ENCODE results near the gene PET117.
"Not testable (repeated sequence)": the region's sequence is repeated elsewhere in the genome, so short reads cannot be mapped to it uniquely, and the experiment has no call there.

PET117 gene

DNA sequence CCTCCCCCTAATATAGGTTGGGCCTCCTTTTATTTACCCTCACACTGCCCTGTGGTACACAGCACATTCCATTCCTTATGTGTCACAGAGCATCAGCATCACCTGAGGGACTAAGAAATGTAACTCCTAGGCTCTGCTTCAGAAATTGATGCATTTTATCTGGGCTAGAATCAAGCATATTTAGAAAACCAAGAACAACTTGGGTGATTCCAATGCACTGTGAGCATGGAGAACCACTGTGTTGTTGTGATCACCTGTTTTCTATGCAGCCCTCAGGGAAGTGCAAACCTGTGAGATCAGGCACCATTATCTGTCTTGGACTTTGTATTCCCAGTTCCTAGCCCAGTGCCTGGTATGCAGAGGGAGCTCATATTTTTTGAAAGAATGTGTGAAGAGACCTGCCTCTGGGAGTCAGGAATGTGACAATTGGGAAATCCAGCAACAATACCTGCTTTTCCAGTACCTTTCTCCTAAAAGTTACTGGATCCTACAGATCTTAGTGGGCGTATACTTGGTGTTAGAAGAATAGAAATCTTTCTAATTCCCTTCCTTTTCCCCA is 7.0 kb downstream of the PET117 start:
- H3K4me1 ChIP-seq: peaks cover 9% of the 10 kb centered on the region
- H4K20me1 ChIP-seq: peaks cover 17% of the 10 kb centered on the region; the same call in 1 of the 2 replicates
- no peak for TF ChIP-seq Cebpa-rat (IDR thresholded peaks at IDR 0.05)
- no peak overlapping the region for H3K27ac ChIP-seq
- H3K9ac ChIP-seq: no peak overlapping the region
- H3K9me3 ChIP-seq: no peaks in the 10 kb centered on the region
- no peaks in the 10 kb centered on the region for H3K27me3 ChIP-seq
- no peak overlapping the region for H3K4me3 ChIP-seq
- H3K36me3 ChIP-seq: peaks cover 75% of the 10 kb centered on the region
- no peak overlapping the region for H3K4me2 ChIP-seq

DNA sequence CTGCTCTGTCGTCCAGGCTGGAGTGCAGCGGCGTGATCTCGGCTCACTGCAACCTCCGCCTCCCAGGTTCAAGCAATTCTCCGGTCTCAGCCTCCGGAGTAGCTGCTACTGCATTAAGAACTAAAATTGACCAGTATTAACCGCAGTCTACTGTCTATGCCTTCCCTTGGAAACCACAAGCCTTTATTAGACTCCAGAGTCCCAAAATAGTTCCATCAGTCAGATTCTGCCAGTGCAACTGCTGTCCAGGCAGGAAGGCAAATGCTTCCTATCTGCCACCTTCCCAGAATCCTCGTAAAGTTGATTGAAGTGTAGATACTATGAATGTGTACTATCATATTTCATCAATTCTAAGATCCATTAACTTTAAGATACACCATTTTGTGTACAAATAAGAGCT is 16.7 kb downstream of the PET117 start:
- Histone ChIP-seq H3K4me3 (peak overlapping the region; percentile 47), H4K20me1 (no peaks in the 10 kb centered on the region), H3K27me3 (no peaks in the 10 kb centered on the region), H3K9ac (no peak overlapping the region), H3K9me3 (no peaks in the 10 kb centered on the region), H3K27ac (peak overlapping the region; percentile 28), H3K36me3 (peaks cover 69% of the 10 kb centered on the region), H3K4me1 (peaks cover 39% of the 10 kb centered on the region), H3K4me2 (peak overlapping the region; percentile 74)
- no peak for TF ChIP-seq Cebpa-rat (IDR thresholded peaks at IDR 0.05)

DNA sequence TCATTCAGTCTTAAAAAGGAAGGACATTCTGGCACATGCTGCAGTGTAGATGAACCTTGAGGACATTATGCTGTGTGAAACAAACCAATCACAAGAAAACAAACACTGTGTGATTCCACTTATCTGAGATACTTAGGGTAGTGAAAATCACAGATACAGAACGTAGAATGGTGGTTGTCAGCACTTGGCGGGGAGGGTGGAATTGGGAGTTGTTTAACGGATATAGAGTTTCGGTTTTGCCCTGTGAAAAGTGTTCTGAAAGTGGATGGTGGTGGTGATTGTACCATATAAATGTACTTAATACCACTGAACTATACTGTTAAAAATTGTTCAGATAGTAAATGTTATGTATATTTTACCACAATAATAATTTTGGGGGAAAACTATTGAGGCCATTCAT is 18.4 kb downstream of the PET117 start:
- Histone ChIP-seq H3K9me3 (no peaks in the 10 kb centered on the region), H3K4me2 (no peak overlapping the region), H3K36me3 (peaks cover 69% of the 10 kb centered on the region), H3K27me3 (no peaks in the 10 kb centered on the region), H3K4me1 (peaks cover 39% of the 10 kb centered on the region), H3K9ac (no peak overlapping the region), H3K4me3 (no peak overlapping the region), H3K27ac (no peak overlapping the region), H4K20me1 (no peaks in the 10 kb centered on the region)
- no peak for TF ChIP-seq Cebpa-rat (IDR thresholded peaks at IDR 0.05)

DNA sequence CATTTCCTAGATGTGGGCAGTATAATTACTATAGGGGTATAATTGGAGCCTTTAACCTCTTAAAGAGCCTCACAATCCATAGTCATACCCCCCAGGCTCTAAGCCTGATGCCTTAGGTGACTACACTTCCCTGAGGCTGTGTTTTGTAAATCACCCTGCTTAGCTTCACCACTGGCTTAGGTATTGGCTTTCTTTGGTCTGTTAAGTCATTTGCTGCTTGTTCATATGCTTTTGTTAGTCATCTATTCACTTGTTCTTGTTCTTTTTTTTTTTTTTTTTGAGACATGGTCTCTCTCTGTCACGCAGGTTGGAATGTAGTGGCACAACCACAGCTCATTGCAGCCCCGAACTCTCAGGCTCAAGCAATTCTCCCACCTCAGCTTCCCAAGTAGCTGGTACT is 26.7 kb downstream of the PET117 start:
- Histone ChIP-seq H3K36me3 (peaks cover 83% of the 10 kb centered on the region), H4K20me1 (peaks cover 24% of the 10 kb centered on the region), H3K9me3 (no peaks in the 10 kb centered on the region), H3K4me1 (peaks cover 33% of the 10 kb centered on the region), H3K9ac (no peak overlapping the region), H3K27me3 (no peaks in the 10 kb centered on the region), H3K4me2 (peak overlapping the region; percentile 78), H3K27ac (no peak overlapping the region), H3K4me3 (no peak overlapping the region)
- no peak for TF ChIP-seq Cebpa-rat (IDR thresholded peaks at IDR 0.05)

DNA sequence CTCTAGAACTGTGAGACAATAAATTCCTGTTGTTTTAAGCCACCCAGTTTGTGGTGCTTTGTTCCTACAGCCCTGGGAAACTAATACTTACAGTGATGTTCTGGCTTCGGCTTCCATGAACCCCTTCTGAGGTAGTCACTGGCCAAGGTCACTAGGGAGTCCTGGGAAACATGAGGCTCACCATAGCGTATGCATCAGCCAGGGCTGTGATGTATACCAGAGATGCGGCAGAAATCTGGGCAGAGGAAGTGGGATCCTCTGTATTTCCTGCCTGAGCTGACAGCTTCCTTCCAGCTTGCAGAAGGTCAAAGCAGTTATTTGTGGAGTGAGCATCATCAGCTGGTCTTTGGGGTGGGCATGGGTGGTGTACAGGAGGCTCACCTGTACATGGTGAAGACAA is 27.9 kb downstream of the PET117 start:
- H3K27ac ChIP-seq: peak overlapping the region; percentile 52
- H3K4me2 ChIP-seq: peak overlapping the region; percentile 78
- no peak for TF ChIP-seq Cebpa-rat (IDR thresholded peaks at IDR 0.05)

DNA sequence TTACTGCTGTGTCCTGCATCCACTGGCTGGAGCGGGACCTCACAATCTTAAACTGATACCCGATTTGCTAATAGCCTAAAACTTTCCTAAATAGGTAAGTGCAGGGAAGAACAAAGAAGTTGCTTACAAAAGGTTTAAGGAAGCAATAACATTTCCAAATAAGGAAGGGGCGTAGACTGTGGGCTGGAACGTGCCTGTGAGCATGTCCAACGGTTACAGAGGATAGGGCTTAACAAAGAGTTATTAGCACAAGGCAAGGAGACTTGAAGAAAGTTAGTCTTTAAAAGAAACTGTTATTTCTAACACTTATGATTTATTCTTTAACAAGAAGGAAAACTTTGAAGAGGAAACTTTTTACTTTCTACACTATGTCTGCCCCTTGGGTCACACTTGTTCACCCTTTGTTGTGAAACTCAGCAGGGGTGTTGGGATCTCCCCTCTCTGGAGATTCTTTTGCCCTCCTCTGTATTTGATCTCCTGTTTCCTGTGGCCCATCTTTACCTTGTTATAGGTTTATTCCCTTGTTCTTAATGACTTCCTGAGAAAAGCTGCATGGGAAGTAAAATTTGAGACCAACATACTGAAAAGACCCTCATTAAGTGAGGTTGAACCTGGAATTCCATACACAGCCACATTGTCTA is 28.7 kb downstream of the PET117 start:
- Histone ChIP-seq H3K4me2 (peak overlapping the region; percentile 78), H4K20me1 (peaks cover 24% of the 10 kb centered on the region), H3K9me3 (no peaks in the 10 kb centered on the region), H3K4me3 (no peak overlapping the region), H3K4me1 (peaks cover 33% of the 10 kb centered on the region), H3K9ac (no peak overlapping the region), H3K27me3 (no peaks in the 10 kb centered on the region), H3K36me3 (peaks cover 84% of the 10 kb centered on the region), H3K27ac (no peak overlapping the region)
- TF ChIP-seq Cebpa-rat (IDR thresholded peaks at IDR 0.05): no peak

More for the DNA sequence above, 27.9 kb downstream of the PET117 start:
- H4K20me1 ChIP-seq: peaks cover 24% of the 10 kb centered on the region
- H3K9ac ChIP-seq: peak overlapping the region; percentile 57
- H3K27me3 ChIP-seq: no peaks in the 10 kb centered on the region
- H3K4me3 ChIP-seq: no peak overlapping the region
- peaks cover 84% of the 10 kb centered on the region for H3K36me3 ChIP-seq
- H3K9me3 ChIP-seq: no peaks in the 10 kb centered on the region
- H3K4me1 ChIP-seq: peaks cover 33% of the 10 kb centered on the region

DNA sequence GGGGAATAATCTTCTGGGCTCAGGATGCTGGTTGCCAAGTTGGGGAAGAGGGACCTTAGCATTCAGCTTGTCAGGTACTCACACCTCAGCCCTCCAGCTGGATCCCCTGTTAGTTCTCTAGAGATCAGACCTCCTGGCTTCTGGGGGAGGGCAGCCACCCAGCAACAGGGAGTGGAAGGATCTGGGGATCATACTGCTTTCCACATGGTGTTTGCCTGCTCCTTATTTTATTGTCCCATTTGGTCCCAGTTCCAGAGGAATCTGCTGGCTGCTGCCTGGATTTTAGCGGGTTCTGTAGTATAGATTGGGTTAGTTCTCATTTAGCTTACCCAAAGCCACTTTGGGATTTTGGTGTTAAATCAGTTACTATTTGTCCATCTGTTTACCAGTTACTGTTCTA is 29.3 kb downstream of the PET117 start:
- peaks cover 33% of the 10 kb centered on the region for H3K4me1 ChIP-seq
- H3K4me2 ChIP-seq: peak overlapping the region; percentile 78; the same call in 1 of the 2 replicates
- no peaks in the 10 kb centered on the region for H3K27me3 ChIP-seq
- H3K27ac ChIP-seq: no peak overlapping the region
- no peaks in the 10 kb centered on the region for H3K9me3 ChIP-seq
- H3K9ac ChIP-seq: no peak overlapping the region
- peaks cover 24% of the 10 kb centered on the region for H4K20me1 ChIP-seq
- no peak for TF ChIP-seq Cebpa-rat (IDR thresholded peaks at IDR 0.05)
- no peak overlapping the region for H3K4me3 ChIP-seq
- H3K36me3 ChIP-seq: peaks cover 83% of the 10 kb centered on the region

DNA sequence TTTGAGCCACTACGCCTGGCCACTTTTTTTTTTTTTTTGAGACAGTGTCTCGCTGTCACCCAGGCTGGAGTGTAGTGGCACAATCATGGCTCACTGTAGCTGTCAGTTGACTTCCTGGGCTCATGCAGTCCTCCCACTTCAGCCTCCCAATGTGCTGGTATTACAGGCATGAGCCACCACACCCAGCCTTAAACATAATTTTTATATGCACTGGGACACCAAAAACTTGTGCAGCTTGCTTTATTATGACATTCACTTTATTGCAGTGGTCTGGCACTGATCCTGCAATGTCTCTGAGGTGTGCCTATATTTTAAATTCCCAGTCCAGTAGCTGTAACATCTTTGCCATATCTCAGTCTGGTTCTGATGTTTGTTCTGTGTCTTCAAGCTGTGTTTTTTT is 34.7 kb downstream of the PET117 start:
- H3K4me1 ChIP-seq: no peaks in the 10 kb centered on the region
- no peak overlapping the region for H3K9ac ChIP-seq
- no peak overlapping the region for H3K4me3 ChIP-seq
- TF ChIP-seq Cebpa-rat (IDR thresholded peaks at IDR 0.05): no peak
- H3K36me3 ChIP-seq: peaks cover 84% of the 10 kb centered on the region
- H4K20me1 ChIP-seq: peaks cover 7% of the 10 kb centered on the region; the same call in 1 of the 2 replicates
- H3K27ac ChIP-seq: no peak overlapping the region
- H3K9me3 ChIP-seq: peaks cover 2% of the 10 kb centered on the region; the same call in 1 of the 2 replicates
- no peak overlapping the region for H3K4me2 ChIP-seq
- H3K27me3 ChIP-seq: no peaks in the 10 kb centered on the region

DNA sequence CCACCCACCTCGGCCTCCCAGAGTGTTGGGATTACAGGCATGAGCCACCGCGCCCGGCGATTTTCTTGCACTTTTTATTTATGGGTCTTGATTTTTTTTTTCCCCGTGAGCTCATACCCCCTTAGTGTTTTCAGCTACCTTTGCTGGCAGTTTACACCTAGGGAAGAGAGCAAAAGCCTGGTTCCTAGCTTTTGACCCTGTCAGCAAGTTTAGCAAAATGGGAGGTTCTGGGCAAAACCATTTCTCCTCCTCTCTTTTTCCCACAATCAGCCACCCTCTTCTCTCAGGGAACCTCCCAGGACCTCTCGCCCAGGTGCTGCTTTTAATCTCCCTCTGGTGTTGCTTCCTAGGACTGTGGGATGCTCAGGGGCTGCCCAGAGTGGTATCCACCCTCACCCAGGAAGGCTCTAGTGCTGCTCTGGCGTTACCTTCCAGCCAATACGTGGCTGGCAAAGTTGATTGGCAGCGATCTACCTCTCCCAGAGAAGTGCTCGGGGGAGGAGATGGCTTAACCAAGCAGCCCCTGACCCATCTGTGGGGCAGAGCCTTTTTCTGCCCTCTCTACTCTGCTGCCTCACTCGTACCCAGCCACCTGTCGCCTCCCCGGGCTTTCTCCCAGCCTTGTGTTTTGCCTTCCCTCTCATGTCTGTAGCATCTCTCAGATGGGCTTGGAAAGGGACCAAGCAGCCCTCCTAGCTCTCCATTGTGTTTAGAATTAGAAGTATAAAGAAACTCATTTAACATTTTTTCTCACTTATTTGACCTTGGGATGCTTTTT is 37.4 kb downstream of the PET117 start:
- no peak overlapping the region for H3K27ac ChIP-seq
- H3K36me3 ChIP-seq: peaks cover 98% of the 10 kb centered on the region

DNA sequence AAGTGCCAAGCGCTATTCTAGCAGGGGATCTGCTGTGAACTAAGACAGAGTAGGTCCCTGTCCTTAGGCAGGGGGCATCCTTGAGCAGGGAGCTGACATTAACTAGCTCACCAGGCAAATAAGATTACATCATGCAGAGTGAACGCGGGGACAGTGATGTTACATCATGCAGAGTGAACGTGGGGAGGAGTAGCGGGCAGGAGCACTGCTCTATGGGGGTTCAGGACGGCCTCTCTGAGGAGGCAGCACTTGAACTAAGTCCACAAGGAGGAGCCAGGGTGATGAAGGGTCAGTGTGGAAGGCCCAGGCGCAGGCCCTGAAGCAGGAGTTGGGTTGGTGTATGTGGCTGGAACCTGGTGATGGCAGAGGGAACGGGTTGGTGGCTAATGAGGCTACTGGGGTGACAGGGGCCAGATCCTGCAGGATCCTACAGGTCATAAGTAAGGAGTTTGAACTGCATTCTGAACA is 38.7 kb downstream of the PET117 start:
- peaks cover 32% of the 10 kb centered on the region for H3K9me3 ChIP-seq
- TF ChIP-seq Cebpa-rat (IDR thresholded peaks at IDR 0.05): no peak
- peaks cover 7% of the 10 kb centered on the region; the same call in 1 of the 2 replicates for H4K20me1 ChIP-seq
- H3K27ac ChIP-seq: no peak overlapping the region
- no peaks in the 10 kb centered on the region for H3K4me1 ChIP-seq
- H3K9ac ChIP-seq: no peak overlapping the region
- H3K27me3 ChIP-seq: no peaks in the 10 kb centered on the region
- peaks cover 98% of the 10 kb centered on the region for H3K36me3 ChIP-seq
- no peak overlapping the region for H3K4me2 ChIP-seq
- H3K4me3 ChIP-seq: no peak overlapping the region

More for the DNA sequence above, 37.4 kb downstream of the PET117 start:
- Histone ChIP-seq H3K4me1 (no peaks in the 10 kb centered on the region), H3K9ac (no peak overlapping the region), H3K4me3 (no peak overlapping the region), H4K20me1 (peaks cover 7% of the 10 kb centered on the region; the same call in 1 of the 2 replicates), H3K4me2 (no peak overlapping the region), H3K27me3 (no peaks in the 10 kb centered on the region), H3K9me3 (peaks cover 25% of the 10 kb centered on the region)
- no peak for TF ChIP-seq Cebpa-rat (IDR thresholded peaks at IDR 0.05)

DNA sequence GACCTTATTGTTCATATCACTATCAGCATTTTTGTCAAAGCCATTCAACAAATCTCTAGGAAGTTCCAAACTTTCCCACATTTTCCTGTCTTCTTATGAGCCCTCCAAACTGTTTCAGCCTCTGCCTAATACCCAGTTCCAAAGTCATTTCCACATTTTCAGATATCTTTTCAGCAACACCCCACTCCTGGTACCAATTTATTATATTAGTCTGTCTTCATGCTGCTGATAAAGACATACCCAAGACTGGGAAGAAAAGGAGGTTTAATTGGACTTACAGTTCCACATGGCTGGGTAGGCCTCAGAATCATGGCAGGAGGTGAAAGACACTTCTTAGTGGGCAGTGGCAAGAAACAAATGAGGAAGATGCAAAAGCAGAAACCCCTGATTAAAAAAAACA is 42.7 kb downstream of the PET117 start:
- Histone ChIP-seq H3K36me3 (peaks cover 99% of the 10 kb centered on the region), H3K9me3 (peaks cover 32% of the 10 kb centered on the region)
- H4K20me1 ChIP-seq, H3K27me3 ChIP-seq, H3K4me3 ChIP-seq, H3K9ac ChIP-seq, H3K27ac ChIP-seq, H3K4me2 ChIP-seq, H3K4me1 ChIP-seq: not testable (repeated sequence)

Measured in BLaER1 (cell line).